Choroid plexus epithelial cell (primary cell): ENCODE data around the gene GALNS.
"Not testable (repeated sequence)": the region's sequence is repeated elsewhere in the genome, so short reads cannot be mapped to it uniquely, and the experiment has no call there.

Source experiments
- DNase-seq: peaks from one replicate; pipeline ENCODE4 v3.0.0-alpha.2; 2010; ENCODE audit warnings: low read depth
- H3K4me3 ChIP-seq: 2 replicates; pipeline ENCODE4 v1.5.1; 2011; ENCODE audit warnings: low read depth, mild to moderate bottlenecking, control low read depth, low read length, moderate library complexity
- TF ChIP-seq, protein P1 (sequence below): conservative IDR thresholded peaks from 2 replicates; pipeline ENCODE4 v1.5.1; 2011; ENCODE audit warnings: low read depth, mild to moderate bottlenecking, control low read depth, inconsistent platforms, low read length, moderate library complexity

The GALNS gene

DNA sequence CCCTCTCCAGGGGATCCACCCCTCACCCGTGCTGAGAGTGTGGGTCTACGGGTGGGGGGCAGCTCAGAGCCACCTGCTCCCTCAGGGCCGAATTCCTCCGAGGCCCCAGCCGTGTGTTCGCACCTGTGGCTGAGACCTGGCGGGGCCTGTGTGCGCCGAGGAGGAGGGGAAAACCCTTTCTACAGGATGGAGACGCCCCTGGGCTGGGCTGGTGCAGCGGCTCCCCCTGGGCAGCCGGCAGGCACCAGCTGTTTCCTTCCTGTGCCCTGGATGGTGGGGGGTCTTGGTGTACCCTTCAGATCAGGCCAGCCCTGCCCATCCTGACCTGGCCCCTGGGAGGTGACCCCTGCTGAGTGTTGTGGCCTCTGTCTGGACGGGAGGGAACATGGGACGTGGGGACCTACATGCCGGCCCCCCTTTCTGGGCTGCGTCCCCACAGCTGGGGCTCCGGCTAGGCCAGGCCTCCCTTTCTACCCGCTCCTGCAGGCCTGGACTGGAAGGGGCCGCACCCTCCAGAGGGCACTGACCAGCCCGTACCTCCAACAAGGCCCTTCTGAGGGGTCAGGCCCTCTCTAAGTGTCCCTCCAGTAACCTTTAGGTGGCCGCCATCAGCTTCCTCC is 38.0 kb upstream of the GALNS start:
- TF ChIP-seq, protein P1, sequence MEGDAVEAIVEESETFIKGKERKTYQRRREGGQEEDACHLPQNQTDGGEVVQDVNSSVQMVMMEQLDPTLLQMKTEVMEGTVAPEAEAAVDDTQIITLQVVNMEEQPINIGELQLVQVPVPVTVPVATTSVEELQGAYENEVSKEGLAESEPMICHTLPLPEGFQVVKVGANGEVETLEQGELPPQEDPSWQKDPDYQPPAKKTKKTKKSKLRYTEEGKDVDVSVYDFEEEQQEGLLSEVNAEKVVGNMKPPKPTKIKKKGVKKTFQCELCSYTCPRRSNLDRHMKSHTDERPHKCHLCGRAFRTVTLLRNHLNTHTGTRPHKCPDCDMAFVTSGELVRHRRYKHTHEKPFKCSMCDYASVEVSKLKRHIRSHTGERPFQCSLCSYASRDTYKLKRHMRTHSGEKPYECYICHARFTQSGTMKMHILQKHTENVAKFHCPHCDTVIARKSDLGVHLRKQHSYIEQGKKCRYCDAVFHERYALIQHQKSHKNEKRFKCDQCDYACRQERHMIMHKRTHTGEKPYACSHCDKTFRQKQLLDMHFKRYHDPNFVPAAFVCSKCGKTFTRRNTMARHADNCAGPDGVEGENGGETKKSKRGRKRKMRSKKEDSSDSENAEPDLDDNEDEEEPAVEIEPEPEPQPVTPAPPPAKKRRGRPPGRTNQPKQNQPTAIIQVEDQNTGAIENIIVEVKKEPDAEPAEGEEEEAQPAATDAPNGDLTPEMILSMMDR, result no peak
- DNase-seq, result no peak
- H3K4me3 ChIP-seq, result no peak overlapping the region

DNA sequence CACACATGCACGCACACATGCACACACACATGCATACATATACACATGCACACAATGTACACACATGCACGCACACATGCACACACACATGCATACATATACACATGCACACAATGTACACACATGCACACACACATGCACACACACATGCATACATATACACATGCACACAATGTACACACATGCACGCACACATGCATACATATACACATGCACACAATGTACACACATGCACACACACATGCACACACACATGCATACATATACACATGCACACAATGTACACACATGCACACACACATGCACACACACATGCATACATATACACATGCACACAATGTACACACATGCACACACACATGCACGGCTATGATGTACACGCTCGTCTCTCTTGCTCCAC is 37.5 kb upstream of the GALNS start:
- not testable (repeated sequence) for H3K4me3 ChIP-seq, DNase-seq

DNA sequence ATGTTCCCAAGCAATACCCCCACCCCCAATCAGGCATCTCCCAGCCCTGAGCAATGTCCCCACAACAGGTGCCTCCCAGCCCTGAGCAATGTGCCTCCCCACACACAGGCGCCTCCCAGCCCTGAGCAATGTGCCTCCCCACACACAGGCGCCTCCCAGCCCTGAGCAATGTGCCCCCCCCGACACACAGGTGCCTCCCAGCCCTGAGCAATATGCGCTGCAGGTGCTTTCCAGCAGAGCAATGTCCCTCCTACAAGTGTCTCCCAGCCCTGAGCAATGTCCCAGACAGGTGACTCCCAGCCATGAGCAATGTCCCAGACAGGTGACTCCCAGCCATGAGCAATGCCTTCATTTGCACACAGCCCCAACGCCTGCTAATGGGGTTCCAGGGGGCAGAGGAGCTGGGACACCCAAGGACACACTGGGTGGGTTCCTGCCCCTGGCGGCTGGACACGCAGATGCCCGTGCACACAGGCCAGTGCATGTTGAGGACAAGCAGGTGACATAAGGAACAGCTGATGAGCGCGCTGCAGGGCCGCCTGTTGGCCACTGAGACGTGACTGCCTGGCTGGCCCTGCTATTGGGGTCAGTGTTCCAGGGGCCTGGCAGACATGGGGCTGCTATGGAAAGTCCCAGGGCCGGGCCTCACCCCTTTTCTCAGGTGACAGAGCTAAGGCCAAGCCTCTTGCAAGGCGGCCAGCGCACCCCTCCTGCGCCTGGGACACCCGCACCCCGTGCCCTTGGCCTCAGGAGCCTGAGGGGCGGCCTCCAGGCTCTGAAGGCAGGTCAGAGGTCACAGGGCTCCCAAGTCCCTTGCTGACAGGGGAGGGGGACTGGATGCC is 36.6 kb upstream of the GALNS start:
- TF ChIP-seq, protein P1, result no peak
- no peak for DNase-seq
- H3K4me3 ChIP-seq, result no peak overlapping the region

DNA sequence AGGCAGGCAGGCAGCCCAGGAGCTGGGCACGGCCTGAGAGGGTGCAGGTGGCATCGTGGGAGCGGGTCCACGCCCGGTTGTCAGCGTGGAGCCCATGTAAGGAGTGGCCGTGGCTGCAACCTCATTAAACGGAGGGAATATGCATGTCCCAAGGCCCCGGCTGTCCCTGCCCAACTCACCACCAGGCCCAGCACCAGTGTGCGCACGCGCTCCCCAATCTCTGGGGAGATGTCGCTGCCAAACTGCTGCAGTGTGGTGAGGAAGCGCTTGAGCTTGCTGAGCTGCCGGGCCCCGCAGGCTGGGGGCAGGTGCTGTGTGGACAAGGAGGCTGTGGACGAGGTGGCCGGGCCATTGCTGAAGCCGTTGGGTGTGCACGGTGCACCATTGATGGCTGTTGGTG is 35.3 kb upstream of the GALNS start:
- no peak overlapping the region for H3K4me3 ChIP-seq
- DNase-seq, result no peak
- TF ChIP-seq, protein P1, result no peak

DNA sequence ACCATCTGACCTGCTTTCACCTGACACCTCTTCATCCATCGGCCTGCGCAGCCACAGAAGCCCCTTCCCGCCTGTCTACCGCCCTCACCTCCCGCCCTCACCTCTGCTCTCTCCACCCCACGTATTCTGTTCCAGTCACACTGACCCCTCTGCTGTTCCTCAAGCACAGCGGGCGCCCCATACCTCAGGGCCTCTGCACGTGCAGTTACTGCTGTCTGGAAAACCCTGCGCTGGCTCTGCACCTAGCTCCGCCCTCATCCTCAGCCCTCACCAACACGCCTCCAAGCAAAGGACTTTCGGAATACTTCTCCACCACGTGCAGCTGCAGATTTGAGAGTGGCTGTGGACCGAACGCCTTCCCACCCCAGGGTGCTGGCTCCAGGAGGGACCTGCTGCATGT is 34.3 kb upstream of the GALNS start:
- H3K4me3 ChIP-seq, result no peak overlapping the region
- no peak for DNase-seq
- TF ChIP-seq, protein P1, result no peak

DNA sequence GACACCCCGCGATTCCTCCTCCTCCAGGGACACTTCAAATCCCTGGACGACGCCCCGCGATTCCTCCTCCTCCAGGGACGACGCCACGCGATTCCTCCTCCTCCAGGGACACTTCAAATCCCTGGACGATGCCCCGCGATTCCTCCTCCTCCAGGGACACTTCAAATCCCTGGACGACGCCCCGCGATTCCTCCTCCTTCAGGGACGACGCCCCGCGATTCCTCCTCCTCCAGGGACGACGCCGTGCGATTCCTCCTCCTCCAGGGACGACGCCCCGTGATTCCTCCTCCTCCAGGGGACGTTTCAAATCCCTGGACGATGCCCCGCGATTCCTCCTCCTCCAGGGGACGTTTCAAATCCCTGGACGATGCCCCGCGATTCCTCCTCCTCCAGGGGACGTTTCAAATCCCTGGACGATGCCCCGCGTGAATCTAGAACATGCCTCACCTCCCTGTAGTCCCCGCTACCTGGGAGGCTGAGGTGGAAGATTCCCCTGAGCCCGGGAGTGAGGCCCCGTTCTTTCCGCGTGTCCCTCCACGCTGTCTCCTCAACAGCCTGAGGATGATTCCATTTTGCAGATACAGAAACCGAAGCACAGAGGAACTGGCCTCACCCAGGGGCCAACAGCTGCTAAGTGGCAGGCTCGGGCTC is 33.1 kb upstream of the GALNS start:
- H3K4me3 ChIP-seq, DNase-seq: not testable (repeated sequence)

DNA sequence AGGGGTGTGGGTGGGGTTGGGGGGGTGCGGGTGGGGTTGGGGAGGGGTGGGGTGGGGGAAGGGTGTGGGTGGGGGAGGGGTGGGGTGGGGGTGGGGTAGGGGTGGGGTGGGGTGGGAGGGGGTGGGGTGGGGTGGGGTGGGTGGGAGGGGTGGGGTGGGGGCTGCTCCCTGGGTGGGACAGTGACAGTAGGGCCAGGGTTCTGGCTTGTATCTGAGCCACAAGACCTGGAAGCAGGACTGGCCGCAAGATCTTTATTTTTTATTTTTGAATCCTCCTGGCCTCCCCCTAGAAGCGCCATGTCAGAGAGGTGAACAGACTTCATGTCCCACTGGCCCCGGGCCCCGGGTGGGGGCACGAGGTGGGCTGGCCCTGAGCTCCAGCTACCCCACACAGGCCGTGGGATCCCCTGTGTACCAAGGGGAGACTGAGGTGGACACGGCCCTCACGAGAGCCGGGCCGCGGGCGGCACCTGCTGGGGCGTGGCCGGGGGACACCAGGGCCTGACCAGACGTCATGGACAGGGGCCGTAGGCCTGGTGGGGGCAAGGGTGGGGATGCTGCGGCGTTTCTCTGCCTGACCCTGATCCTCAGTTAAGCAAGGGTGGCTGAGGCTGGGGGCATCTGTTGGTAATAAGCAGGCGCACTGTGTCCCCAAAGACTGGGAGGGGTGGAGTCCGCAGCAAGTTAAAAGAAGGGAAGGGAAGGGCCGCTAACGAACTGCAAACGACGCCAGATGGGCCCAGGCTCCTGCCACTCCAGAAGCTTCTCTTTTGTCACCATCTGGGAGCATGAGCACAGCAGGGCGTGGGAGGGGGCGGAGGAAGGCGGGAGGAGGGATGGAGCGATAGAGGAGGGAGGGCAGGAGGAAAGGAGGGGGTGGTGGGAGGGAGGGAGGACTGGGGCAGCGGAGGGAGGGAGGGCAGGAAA is 32.0 kb upstream of the GALNS start:
- TF ChIP-seq, protein P1, result no peak
- no peak for DNase-seq
- H3K4me3 ChIP-seq, result no peak overlapping the region
